Calu3 (cell line): ENCODE results near the gene SRSF11. TPM values are rescaled to one million over a fixed set of nuclear protein-coding genes. Genes with fewer than 3 reads are reported as not detected.

Source experiments
- BruUV-seq: library from RNA; stranded (reverse); fragments of 400-500 nt; replicated peaks from 2 replicates; lab custom pipeline; 2021; lab: Mats Ljungman, UMichigan
- CTCF ChIA-PET: fragments of 300-600 bp; sonication (Branson Sonifier 250); formaldehyde crosslinking; loops from one replicate; lab custom pipeline; 2022; ENCODE audit warnings: antibody characterized with exemption; lab: Charles Lee
- DNase-seq: peaks from one replicate; pipeline ENCODE4 v3.0.0; 2022
- H3K27ac Mint-ChIP-seq: one replicate; pipeline ENCODE4 v1.8.0; 2022; ENCODE audit warnings: mixed read lengths; ENCODE audit not compliant: unreplicated experiment
- H3K27me3 Mint-ChIP-seq: one replicate; pipeline ENCODE4 v1.8.0; 2022; ENCODE audit warnings: mixed read lengths; ENCODE audit not compliant: unreplicated experiment
- H3K36me3 Mint-ChIP-seq: one replicate; pipeline ENCODE4 v1.8.0; 2022; ENCODE audit warnings: mild to moderate bottlenecking, moderate library complexity, mixed read lengths; ENCODE audit not compliant: insufficient read depth, unreplicated experiment
- H3K4me1 Mint-ChIP-seq: one replicate; pipeline ENCODE4 v1.8.0; 2022; ENCODE audit warnings: mild to moderate bottlenecking, low read depth, mixed read lengths; ENCODE audit not compliant: unreplicated experiment
- H3K4me3 Mint-ChIP-seq: one replicate; pipeline ENCODE4 v1.8.0; 2022; ENCODE audit warnings: mild to moderate bottlenecking, low read depth, moderate library complexity, mixed read lengths; ENCODE audit not compliant: unreplicated experiment
- H3K9me3 Mint-ChIP-seq: one replicate; pipeline ENCODE4 v1.8.0; 2022; ENCODE audit warnings: low read depth, mixed read lengths; ENCODE audit not compliant: unreplicated experiment
- CTCF ChIP-seq: fragments of 200-600 bp; IDR thresholded peaks from one replicate; pipeline ENCODE4 v1.8.0; 2022; ENCODE audit warnings: antibody characterized with exemption; ENCODE audit not compliant: unreplicated experiment
- intact Hi-C: fragments of 100-400 bp; cut with micrococcal nuclease; formaldehyde crosslinking; loops from one replicate; pipeline ENCODE4 v1.10.0; 2022; ENCODE audit not compliant: unreplicated experiment
- total RNA-seq: library from RNA; stranded (reverse); gene quantifications from 2 replicates; pipeline ENCODE4 v1.2.3, GENCODE V29; 2022

Gene SRSF11
- total RNA-seq, 1 experiment from 2014 or later: 143 TPM

GRCh38 chr1:70265946-70266345, 44.8 kb downstream of the SRSF11 start:
- no peak overlapping the region for H3K4me3 Mint-ChIP-seq
- no peak for TF ChIP-seq CTCF
- intact Hi-C loops: no loop called here
- H3K4me1 Mint-ChIP-seq: no peaks in the 10 kb centered on the region
- DNase-seq: no peak
- CTCF ChIA-PET: no interaction called here
- no peaks in the 10 kb centered on the region for H3K9me3 Mint-ChIP-seq
- no peaks in the 10 kb centered on the region for H3K27me3 Mint-ChIP-seq
- no peaks in the 10 kb centered on the region for H3K36me3 Mint-ChIP-seq
- H3K27ac Mint-ChIP-seq: no peak overlapping the region
- BruUV-seq: no TSS peak

GRCh38 chr1:70277875-70278274, 56.7 kb downstream of the SRSF11 start:
- TF ChIP-seq CTCF: no peak
- Mint-ChIP-seq H3K9me3 (no peaks in the 10 kb centered on the region), H3K27ac (no peak overlapping the region), H3K4me1 (peaks cover 6% of the 10 kb centered on the region), H3K27me3 (no peaks in the 10 kb centered on the region), H3K4me3 (no peak overlapping the region), H3K36me3 (no peaks in the 10 kb centered on the region)
- intact Hi-C loops: no loop called here
- no peak for DNase-seq
- CTCF ChIA-PET: interaction anchor here (0.6 to 0.7 kb wide), 2 partner anchors 13 to 167 kb away, joined by 3 to 4 read pairs; no protein-coding TSS in a partner anchor
- no TSS peak for BruUV-seq

GRCh38 chr1:70278710-70279109, 57.5 kb downstream of the SRSF11 start:
- Mint-ChIP-seq H3K9me3 (no peaks in the 10 kb centered on the region), H3K4me3 (no peak overlapping the region), H3K36me3 (peaks cover 2% of the 10 kb centered on the region), H3K4me1 (peaks cover 6% of the 10 kb centered on the region), H3K27ac (no peak overlapping the region), H3K27me3 (no peaks in the 10 kb centered on the region)
- TF ChIP-seq CTCF: no peak
- CTCF ChIA-PET: no interaction called here
- DNase-seq: no peak
- BruUV-seq: no TSS peak
- intact Hi-C loops: no loop called here

GRCh38 chr1:70284366-70284765, 63.2 kb downstream of the SRSF11 start:
- Mint-ChIP-seq H3K4me3 (no peak overlapping the region), H3K27me3 (no peaks in the 10 kb centered on the region), H3K27ac (no peak overlapping the region), H3K36me3 (peaks cover 11% of the 10 kb centered on the region), H3K4me1 (no peaks in the 10 kb centered on the region), H3K9me3 (no peaks in the 10 kb centered on the region)
- no peak for DNase-seq
- intact Hi-C loops: loop anchor here (10.0 kb wide), 1 partner anchor 60 kb away; no protein-coding TSS in a partner anchor
- no TSS peak for BruUV-seq
- CTCF ChIA-PET: no interaction called here
- TF ChIP-seq CTCF: no peak
